Hypothalamus (tissue), 51 donors: ENCODE measurements around the gene DNAJB5.
"Not testable (repeated sequence)": the region's sequence is repeated elsewhere in the genome, so short reads cannot be mapped to it uniquely, and the experiment has no call there.

ENCODE experiments used
- DNase-seq, 51 donors: peaks; one replicate each; lab custom pipeline; 2025; lab: John Stamatoyannopoulos, UW

DNAJB5 gene

DNA sequence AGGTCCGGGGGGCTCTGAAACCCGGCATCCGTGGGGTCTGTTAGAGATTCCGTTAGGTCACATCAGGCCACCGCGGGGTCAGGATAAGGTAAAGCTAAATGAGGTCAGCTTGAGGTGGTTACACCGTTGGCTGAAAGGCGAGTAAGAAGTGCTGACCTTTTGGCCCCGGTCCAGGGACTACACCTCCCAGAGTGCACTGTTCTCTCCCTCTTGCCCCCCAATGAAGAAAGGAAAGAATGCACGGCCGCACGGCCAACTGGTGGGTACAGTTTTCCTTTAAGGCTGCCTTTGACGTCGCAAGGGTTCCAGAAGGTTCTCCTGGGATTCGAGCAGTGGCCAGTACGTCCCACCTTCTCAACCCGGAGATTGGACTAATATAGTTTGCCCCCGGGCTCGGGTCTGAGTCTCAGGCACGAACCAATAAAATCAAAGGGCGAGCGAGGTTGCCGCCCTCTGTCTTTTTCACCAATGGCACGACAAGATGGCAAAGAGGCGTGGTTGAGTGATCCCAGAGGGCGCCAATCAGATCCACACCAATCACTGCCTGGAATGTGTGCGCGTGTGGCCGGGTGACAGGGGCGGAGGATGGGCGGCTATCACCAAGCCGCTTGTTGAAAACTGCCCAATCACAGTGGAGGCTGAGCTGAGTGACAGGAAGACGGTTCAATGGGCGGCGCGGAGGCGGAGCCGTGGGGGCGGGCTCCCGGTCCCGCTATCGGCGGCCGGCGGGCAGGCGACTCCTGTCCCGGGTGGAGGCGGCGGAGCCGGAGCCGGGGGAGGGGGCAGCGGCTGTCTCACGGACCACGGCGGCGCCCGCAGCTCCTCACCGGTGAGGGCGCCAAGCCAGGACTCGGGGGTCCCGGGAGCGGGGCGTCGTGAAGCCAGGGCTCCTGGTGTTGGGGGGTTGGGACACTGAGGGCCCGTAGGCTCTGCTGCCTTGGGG lies at the start of gene DNAJB5:
Gene DNAJB5 (plus strand): TSS at position 743 of the 943 bp plus-strand sequence. CDS start 886 bp downstream, outside the sequence.
- DNase-seq, result peak; percentile 88 to 100 (median 99)

DNA sequence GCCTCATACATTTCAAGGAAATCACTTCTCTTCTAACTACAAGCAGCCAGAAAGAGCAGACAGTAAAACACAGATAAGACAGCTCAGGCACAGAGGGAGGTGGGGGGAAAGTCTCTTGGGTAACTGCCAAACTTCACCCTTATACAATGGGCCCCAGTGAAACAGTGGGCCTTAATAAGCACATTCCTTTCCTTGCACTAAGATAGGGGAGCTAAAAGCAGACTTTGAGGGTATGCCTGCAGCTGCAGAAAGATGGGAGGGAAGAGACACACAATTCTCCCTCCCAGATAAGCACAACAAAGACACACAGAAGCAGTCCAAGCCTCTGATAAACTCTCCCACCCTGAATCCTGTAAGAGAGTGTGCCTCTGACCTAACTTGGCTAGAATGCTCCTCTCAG lies 49.6 kb upstream of the DNAJB5 start:
- DNase-seq, result not testable (repeated sequence)

DNA sequence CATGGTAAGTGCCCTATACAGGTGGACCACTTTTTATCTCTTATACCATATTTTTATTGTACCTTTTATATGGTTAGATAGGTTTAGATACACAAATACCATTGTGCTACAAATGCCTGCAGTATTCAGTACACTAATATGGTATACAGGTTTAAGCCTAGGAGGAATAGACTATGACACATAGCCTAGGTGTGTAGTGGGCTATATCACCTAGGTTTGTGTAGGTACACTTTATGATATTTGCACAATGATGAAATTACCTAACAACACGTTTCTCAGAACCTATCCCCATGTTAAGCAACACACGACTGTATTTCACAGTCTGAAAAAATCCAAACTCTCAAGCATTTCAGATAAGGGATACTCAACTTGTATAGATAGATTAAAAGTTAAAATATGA lies 41.1 kb upstream of the DNAJB5 start:
- DNase-seq, result no peak

DNA sequence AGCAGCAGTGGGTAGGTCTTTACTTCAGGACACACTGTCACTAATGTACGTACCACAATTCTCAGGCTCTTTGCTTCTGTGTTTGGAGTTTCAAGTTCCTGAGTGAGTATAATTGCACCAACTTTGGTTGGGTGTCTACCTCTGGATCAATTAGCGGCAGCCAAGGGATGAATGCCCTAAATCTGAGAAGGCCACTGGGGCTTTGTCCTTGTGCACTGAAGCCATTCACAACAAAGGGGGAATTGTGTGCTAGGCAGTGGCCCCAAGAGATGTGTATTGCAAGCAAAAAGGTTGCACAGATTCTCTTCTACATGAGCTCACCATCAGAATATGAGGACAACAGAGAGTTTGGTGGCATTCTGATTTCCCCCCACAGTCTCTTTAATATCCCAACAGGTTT lies 35.3 kb upstream of the DNAJB5 start:
- peak in 1 of 51 donors; percentile 14 for DNase-seq

DNA sequence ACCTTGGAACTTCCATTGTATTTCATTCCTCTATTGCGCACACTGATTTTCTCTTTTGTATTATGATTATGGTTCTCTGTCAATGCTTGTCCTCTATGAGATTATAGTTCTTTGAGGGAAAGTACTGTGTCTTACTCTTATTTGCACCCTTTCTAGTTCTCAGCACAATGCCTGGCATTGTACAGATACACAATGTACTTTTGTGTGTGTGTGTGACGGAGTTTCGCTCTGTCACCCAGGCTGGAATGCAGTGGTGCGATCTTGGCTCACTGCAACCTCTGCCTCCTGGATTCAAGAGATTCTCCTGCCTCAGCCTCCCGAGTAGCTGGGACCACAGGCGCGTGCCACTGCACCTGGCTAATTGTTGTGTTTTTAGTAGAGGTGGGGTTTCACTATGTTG lies 33.5 kb upstream of the DNAJB5 start:
- DNase-seq, result not testable (repeated sequence)

DNA sequence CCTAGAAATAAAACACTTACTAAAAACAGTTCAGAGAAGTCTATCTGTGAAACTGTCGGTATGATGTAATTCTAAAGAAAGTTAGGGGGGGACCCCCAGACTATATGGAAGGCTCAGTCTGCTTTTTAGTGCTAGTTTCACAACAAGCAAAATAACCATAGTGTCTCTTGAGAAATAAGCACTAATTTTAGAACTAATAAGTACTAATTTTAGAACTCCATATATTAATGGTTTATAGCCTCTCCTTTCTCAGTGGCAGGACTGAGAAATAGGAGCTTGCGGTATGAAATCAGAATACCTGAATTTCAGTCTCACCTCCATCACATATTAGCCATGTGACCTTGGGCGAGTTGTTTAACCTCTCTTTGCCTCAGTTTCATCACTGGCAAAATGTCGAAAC lies 32.9 kb upstream of the DNAJB5 start:
- no peak for DNase-seq

DNA sequence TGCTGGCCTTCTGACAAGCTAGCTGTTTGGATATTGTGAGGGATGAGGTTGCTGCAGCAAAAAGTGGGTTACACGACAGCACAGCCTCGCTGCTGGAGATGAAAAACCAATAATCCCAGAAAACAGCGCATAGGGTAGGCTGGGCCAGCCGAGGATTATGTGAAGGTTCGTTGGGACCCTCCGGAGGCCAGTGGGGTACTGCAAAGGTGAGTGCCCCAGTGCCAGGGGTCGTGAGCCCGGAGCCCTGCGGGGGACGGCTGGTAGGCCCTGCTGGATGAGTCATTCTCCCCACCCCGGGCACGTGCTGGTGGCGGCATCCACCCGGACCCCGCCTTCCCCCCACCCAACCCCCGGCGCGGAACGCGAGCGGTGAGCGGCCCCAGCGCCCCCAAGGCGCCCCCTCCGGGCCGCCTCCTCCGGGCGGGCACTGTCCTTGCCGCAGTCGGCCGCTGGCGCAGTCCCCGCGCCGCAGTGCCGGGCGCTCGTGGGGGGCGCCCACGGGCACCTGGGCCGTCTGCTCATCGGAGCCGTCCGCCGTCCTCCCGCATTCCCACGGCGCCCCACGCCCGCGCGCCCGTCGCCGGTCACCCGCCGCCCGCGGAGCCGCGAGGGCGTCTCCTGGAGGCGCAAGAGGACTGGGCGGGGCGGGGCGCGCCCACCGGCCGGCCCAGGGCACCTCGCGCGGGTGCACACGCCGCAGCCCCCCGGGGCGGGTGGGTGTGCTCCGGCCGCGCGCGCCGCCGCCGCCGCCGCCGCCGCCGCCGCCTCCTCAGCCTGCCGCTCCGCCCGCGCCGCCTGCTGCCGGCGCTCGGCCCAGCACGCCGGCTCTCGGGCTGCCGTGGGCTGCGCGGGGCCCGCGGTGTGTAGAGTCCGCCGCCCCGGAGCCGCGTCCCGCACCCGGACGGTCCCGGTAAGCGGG lies 31.8 kb upstream of the DNAJB5 start, which contains the start of gene PHF24:
Gene PHF24 (plus strand): TSS at position 794 of the 919 bp plus-strand sequence. CDS start 13,014 bp downstream, outside the sequence.
- DNase-seq, result peak in 14 of 51 donors; percentile 2 to 63 (median 32)

DNA sequence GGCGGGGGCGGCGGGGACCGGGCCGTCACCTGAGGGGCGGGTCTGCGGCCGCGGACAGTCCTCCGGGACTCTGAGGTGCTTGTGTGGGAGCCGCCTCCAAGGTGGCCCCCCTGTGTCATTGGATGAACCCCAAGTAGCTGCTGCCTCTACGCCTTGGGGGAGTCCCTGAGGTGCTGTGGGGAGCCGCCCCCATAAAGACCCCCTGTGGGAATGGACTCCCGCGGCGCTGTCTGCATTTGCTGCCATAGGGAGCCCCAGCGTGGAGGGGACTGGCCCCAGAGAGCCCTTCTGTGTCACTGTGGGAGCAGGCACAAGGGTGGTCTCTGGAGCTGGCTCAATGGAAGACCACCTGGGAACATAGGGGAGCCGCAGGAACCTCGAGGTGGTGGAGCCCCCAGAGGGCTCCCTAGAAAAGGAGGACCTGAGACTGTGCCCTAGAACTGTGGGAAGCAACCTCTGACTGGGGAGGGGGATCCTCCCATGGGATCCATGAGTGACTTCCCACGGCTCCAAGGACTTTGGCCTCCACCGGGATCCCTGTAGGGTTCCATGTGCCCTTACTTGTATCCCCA lies 31.0 kb upstream of the DNAJB5 start:
- DNase-seq, result no peak

DNA sequence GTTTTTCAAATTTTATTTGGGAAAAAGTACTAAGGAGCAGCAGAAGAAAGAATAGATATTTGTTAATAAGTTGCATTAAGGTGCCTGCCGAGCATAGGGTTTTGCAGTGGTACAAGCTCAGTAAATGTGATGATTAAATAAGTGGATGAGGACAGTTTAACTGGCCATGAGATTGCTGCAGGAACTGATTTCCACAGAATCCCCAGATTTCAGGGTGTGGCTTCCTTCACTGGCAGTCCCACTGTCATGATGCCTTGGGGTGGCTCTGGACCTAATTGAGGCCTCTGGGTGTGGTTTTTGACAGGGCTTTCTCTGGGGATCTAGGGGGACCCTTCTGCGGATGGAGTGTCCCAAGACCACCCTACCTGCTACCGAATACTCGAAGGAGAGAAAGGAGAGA lies 30.1 kb upstream of the DNAJB5 start:
- DNase-seq, result no peak

DNA sequence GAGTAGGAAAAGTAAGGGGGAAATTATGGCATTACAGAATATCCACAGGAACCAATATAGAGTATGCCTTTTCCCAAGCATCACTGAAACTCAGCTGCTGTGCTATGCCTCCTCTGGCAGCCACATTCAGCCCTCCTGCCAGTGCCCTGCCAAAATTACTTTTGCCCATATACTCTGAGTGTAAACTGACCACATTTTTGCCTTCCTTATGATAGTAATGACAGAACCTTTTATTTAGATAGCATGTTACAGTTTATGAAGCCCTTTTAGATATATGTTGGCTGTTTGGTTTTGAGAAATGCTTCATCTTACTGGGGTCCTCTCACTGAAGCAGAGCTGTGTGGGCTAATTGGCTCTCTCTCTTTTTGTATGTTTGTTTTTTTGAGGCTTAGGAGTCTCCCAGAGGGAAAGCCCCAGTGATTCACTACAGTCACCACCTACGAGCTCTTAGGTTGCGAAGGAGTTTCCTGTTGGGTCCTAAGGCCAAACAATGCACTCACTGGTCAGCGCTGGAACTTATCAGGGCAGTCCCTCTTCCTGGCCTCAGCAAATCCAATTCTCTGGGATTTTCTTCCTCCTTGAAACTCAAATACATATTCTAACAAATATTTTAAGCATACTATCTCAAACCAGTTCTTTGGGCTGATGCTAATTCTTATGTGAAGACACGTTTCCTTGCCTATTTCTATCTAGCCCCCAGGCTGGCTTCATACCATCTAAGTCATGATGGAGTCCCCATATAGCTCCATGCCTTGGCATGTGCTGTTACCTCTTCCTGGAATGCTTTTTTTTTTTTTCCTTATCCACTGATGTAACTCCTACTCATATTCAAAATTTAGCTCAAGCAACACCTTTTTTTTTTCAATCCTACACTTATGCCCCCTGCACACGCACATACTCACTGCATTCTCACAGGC lies 27.7 kb upstream of the DNAJB5 start:
- no peak for DNase-seq

DNA sequence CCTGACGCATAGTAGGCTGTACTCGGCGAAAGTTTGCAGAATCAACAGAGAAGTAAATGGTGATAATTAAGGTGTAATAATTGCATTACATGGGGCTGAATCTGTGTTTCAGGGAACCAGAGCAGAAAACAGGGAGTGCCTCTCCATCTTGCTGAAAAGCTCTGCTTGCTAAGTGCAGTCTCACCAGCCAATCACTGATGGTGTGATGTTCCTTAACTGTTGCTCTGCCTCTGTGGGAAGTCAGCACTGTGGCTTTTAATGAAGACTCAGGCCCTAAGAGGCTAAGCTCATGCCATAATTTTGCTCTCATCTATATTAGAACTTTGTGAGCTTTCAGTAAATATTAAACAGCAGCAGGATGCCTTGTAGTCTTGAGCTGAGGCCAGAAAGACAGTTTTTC lies 27.0 kb upstream of the DNAJB5 start:
- DNase-seq, result peak in 1 of 51 donors; percentile 58

DNA sequence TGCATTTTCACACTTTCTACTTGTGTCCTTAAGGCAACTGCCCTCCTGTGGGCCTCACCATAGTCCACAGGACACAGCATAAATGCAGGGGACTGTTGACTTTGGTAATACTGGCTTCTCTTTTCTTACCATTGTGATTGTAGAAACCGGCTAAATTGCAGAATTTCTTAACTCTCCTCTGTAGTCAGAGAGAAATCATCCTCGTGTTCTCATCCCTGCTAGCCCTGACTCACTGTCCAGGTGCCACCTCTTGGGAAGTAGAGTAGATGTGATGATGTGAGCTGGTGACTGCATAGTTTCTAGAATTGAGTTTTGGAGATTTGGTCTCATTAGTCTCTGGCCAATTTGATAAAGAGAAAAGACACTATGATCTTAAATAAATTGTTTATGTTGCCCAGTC lies 26.0 kb upstream of the DNAJB5 start:
- no peak for DNase-seq

DNA sequence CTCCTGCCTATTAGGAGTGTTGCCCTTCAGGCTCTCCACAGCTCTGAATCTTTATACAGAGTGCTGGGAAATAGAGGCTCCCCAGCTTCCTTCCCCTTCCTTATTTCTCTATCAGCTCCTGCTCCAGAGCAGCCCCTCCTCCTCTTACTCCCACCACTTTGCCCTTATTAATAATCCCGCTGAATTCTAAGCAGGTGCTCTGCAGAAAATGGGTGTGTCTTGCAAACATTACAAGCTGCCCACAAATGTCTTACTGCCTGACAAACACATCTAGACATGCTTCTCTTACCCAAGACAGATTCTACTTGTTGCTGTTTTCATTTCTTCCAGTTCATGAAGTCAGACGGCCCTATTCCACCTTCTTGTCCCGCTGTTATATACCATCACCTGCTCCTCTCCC lies 25.1 kb upstream of the DNAJB5 start:
- DNase-seq, result peak in 1 of 51 donors; percentile 18

DNA sequence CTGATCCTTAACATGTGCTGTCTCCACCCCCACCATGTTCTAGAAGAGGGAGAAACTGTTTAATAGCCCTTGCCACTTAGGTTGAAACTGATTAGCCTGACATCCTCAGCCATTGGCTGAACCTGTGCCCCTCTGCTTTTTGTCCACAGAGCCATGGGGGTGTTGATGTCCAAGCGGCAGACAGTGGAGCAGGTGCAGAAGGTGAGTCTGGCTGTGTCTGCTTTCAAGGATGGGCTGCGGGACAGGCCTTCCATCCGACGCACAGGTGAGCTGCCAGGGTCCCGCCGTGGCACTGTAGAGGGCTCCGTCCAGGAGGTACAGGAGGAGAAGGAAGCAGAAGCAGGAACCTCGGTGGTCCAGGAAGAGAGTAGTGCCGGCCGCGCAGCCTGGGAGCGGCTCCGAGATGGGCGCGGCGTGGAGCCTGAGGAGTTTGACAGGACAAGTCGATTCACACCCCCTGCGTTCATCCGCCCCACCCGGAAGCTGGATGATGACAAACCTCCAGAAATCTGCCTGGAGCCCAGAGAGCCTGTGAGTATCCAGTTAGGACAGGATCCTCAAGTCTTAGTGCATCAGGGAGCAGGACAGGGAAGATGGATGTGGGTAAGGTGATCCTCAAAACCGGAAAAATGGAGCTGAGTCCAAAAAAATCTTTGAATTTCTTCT lies 18.3 kb upstream of the DNAJB5 start:
- DNase-seq, result no peak

DNA sequence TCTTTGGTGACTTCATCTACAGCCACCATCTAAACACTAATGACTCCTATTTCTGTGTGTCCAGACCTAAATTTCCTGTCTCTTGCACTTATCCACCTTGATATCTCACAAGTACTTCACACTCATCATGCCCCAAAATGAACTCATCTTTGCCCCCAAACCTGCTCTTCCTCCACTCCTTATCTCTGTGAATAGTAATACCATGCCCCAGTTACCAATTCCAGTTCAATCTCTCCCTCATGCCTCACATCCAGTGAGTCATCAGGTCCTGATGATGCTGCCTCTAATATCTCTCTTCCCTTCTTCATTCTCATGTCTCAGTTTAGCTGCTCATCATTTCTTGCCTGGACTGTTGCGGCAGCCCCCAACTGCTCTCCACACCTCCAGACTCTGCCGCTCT lies 14.9 kb upstream of the DNAJB5 start:
- DNase-seq, result no peak

DNA sequence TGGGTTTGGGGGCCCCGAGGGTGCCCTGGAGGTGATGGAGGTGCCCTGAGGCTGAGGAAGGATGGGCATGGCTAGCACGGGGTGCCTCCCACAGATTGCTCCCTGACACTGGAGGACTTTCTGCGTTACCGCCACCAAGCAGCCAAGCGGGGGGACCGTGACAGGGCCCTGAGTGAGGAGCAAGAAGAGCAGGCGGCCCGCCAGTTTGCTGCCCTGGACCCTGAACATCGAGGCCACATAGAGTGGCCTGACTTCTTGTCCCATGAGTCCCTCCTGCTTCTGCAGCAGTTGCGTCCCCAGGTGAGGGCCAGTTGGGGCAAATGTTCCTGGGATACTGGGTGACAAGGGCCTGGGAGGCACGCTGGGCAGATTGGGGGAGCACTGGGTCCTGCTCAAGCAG lies 13.1 kb upstream of the DNAJB5 start:
- DNase-seq, result no peak

DNA sequence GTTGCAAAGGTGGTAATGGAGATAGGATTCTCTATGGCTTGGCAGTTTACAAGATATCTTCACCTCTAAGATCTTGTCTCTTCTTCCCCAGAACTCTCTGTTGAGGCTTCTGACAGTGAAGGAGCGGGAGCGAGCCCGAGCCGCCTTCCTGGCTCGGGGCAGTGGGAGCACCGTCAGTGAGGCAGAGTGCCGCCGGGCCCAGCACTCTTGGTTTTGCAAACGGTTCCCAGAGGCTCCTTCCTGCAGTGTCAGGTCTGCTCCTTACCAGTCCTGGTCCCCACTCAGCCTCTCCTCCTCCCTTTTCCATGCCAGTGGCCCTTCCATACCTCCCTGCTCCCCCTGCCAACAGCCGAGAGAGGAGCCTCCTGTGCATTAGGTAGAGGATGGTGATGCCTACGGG lies 12.6 kb upstream of the DNAJB5 start:
- no peak for DNase-seq

DNA sequence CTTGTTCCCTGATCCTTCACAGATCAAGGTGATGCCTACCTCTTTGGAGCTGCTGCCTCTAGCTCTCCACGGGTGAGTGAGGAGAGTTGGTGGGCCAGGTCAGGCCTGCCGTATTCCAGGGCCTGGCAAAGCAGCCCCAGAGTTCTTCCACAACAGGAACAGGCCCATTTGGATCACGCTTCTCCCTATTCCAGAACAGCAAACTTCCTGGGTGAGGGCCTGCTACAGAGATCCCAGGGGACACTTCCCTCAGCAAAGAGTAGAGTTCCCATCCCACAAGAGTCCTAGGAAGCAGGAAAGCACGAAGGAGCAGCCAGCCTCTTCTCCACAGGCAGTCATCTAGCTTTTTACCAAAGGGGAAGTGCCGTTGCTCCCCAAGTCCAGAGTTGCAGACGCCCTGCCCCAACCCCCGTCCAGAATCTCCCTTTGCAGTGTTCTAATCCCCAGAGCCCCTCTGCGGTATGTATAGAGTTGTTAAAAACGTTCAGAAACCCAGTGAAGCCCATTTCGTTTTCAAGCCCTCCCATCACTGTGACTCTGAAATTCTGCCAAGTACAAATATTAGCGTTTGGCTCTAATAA lies 9.3 kb upstream of the DNAJB5 start:
- DNase-seq, result no peak

DNA sequence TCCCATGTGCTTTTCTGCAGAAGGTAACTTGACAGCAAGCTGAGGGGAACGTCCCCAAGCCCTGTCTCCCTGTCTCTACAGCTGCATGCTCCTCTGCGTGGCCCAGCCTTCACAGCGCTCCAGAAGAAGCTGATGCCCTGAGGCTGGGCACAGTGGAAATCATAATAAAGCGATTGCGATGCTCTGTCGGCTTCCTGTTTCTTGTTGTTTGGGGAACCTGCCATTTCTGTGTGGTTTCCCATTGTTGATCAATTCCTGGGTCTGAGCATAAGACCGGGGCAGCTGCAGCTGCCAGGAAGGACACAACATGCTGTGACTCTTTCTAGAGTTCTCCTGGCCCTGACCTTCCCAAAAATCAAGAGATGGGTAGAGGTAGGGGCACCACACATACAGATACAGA lies 7.2 kb upstream of the DNAJB5 start:
- DNase-seq, result no peak
